Measurements from ENCODE around the gene MAP4K5. TPM values are rescaled to one million over a fixed set of nuclear protein-coding genes. Genes with fewer than 3 reads are reported as not detected.

MAP4K5 gene
- total and polyA plus RNA-seq, 7 donors = 4.8 to 17.1 (median 14.6) TPM

- ATAC-seq = no peak
- Histone ChIP-seq H3K9me3 (no peaks in the 10 kb centered on the region), H3K27me3 (ENCODE audit: insufficient read depth in 3 of 3, low read length in 2 of 3) (no peaks in the 10 kb centered on the region), H3K27ac (no peak overlapping the region), H3K4me3 (no peak overlapping the region), H3K4me1 (peaks cover 28% of the 10 kb centered on the region), H3K36me3 (ENCODE audit: insufficient read depth in 1 of 2, low read depth in 1 of 2) (no peaks in the 10 kb centered on the region)
- intact Hi-C loops (cut with DNase I) = no loop called here
- 97 to 100% (median 100%) methylated on average over 1 of the region's 1 CpG for WGBS, 3 donors
- DNase-seq = no peak
- no peak for TF ChIP-seq CTCF (IDR thresholded peaks at IDR 0.05)
Observed at GRCh38 chr14:50528000-50528399, 4.4 kb downstream of the MAP4K5 start.

GRCh38 chr14:50524731-50525515, 7.4 kb downstream of the MAP4K5 start:
- DNase-seq (no peak), ATAC-seq (no peak)
- Histone ChIP-seq H3K36me3 (ENCODE audit: insufficient read depth in 1 of 2, low read depth in 1 of 2) (no peaks in the 10 kb centered on the region), H3K27ac (no peak overlapping the region), H3K4me3 (no peak overlapping the region), H3K27me3 (ENCODE audit: insufficient read depth in 3 of 3, low read length in 2 of 3) (no peaks in the 10 kb centered on the region), H3K4me1 (peaks cover 19% of the 10 kb centered on the region), H3K9me3 (no peaks in the 10 kb centered on the region)
- no peak for TF ChIP-seq CTCF (IDR thresholded peaks at IDR 0.05)
- 85 to 90% (median 90%) methylated on average over 6 of the region's 6 CpGs for WGBS, 3 donors
- intact Hi-C loops (cut with DNase I) = no loop called here

- no peak for DNase-seq
- Histone ChIP-seq H3K27me3 (ENCODE audit: insufficient read depth in 3 of 3, low read length in 2 of 3) (no peaks in the 10 kb centered on the region), H3K36me3 (ENCODE audit: insufficient read depth in 1 of 2, low read depth in 1 of 2) (no peaks in the 10 kb centered on the region), H3K9me3 (no peaks in the 10 kb centered on the region), H3K4me3 (no peak overlapping the region), H3K27ac (no peak overlapping the region), H3K4me1 (peaks cover 19% of the 10 kb centered on the region)
- ATAC-seq = no peak
- intact Hi-C loops (cut with DNase I) = no loop called here
- WGBS, 3 donors = 83 to 86% (median 85%) methylated on average over 2 of the region's 2 CpGs
- no peak for TF ChIP-seq CTCF (IDR thresholded peaks at IDR 0.05)
Observed at GRCh38 chr14:50524060-50524459, 8.3 kb downstream of the MAP4K5 start.

GRCh38 chr14:50523271-50524041, 8.9 kb downstream of the MAP4K5 start:
- Histone ChIP-seq H3K4me1 (peaks cover 19% of the 10 kb centered on the region), H3K4me3 (no peak overlapping the region), H3K27ac (no peak overlapping the region), H3K36me3 (ENCODE audit: insufficient read depth in 1 of 2, low read depth in 1 of 2) (no peaks in the 10 kb centered on the region), H3K9me3 (no peaks in the 10 kb centered on the region), H3K27me3 (ENCODE audit: insufficient read depth in 3 of 3, low read length in 2 of 3) (no peaks in the 10 kb centered on the region)
- WGBS, 3 donors = 87 to 92% (median 88%) methylated on average over 5 of the region's 5 CpGs
- intact Hi-C loops (cut with DNase I) = no loop called here
- DNase-seq (no peak), ATAC-seq (no peak)
- TF ChIP-seq CTCF (IDR thresholded peaks at IDR 0.05) = no peak

Measured in psoas muscle (tissue), 8 donors.